T1000 (cell line): ENCODE results near the gene PRKCA.
"Not testable (repeated sequence)": the region's sequence is repeated elsewhere in the genome, so short reads cannot be mapped to it uniquely, and the experiment has no call there.

Experiments used
- DNase-seq: peaks from one replicate; lab custom pipeline; 2025; ENCODE audit warnings: mixed read lengths; lab: John Stamatoyannopoulos, UW

PRKCA gene

GRCh38 chr17:66326476-66327047 lies 24.1 kb downstream of the PRKCA start:
- no peak for DNase-seq

- no peak for DNase-seq
Measured at GRCh38 chr17:66330646-66331037, 28.2 kb downstream of the PRKCA start.

- no peak for DNase-seq
Measured at GRCh38 chr17:66331038-66331816, 28.8 kb downstream of the PRKCA start.

GRCh38 chr17:66335797-66336196 lies 33.4 kb downstream of the PRKCA start:
- DNase-seq, result no peak

- DNase-seq, result no peak
Measured at GRCh38 chr17:66337268-66337667, 34.9 kb downstream of the PRKCA start.

- no peak for DNase-seq
Measured at GRCh38 chr17:66337866-66338485, 35.6 kb downstream of the PRKCA start.

GRCh38 chr17:66338937-66339336 lies 36.5 kb downstream of the PRKCA start:
- no peak for DNase-seq

- no peak for DNase-seq
Measured at GRCh38 chr17:66339561-66339960, 37.1 kb downstream of the PRKCA start.

GRCh38 chr17:66340720-66341119 lies 38.3 kb downstream of the PRKCA start:
- DNase-seq, result no peak

- no peak for DNase-seq
Measured at GRCh38 chr17:66341462-66341861, 39.0 kb downstream of the PRKCA start.

GRCh38 chr17:66342263-66342662 lies 39.9 kb downstream of the PRKCA start:
- DNase-seq, result not testable (repeated sequence)

GRCh38 chr17:66343531-66344078 lies 41.2 kb downstream of the PRKCA start:
- DNase-seq, result no peak

GRCh38 chr17:66344473-66344872 lies 42.1 kb downstream of the PRKCA start:
- no peak for DNase-seq

- DNase-seq, result no peak
Measured at GRCh38 chr17:66345264-66345663, 42.9 kb downstream of the PRKCA start.

- not testable (repeated sequence) for DNase-seq
Measured at GRCh38 chr17:66345949-66346638, 43.7 kb downstream of the PRKCA start.

- DNase-seq, result no peak
Measured at GRCh38 chr17:66347661-66348514, 45.5 kb downstream of the PRKCA start.

- DNase-seq, result no peak
Measured at GRCh38 chr17:66348584-66349165, 46.3 kb downstream of the PRKCA start.

- no peak for DNase-seq
Measured at GRCh38 chr17:66349521-66350254, 47.3 kb downstream of the PRKCA start.

- DNase-seq, result not testable (repeated sequence)
Measured at GRCh38 chr17:66350576-66350975, 48.2 kb downstream of the PRKCA start.

GRCh38 chr17:66351033-66351432 lies 48.6 kb downstream of the PRKCA start:
- no peak for DNase-seq
